Measurements from ENCODE around the gene LNX2.

Gene LNX2

GRCh38 chr13:27570906-27571305 lies 49.4 kb downstream of the LNX2 start:
- DNase-seq (ENCODE audit: extremely low read depth in 1 of 2, low read depth in 1 of 2): no peak

- no peak for DNase-seq (ENCODE audit: extremely low read depth in 1 of 2, low read depth in 1 of 2)
Observed at GRCh38 chr13:27569405-27569804, 50.9 kb downstream of the LNX2 start.

GRCh38 chr13:27565818-27566217 lies 54.5 kb downstream of the LNX2 start:
- DNase-seq (ENCODE audit: extremely low read depth in 1 of 2, low read depth in 1 of 2): no peak

- DNase-seq (ENCODE audit: extremely low read depth in 1 of 2, low read depth in 1 of 2): no peak
Observed at GRCh38 chr13:27562457-27562856, 57.9 kb downstream of the LNX2 start.

GRCh38 chr13:27559719-27560118 lies 60.6 kb downstream of the LNX2 start:
- no peak for DNase-seq (ENCODE audit: extremely low read depth in 1 of 2, low read depth in 1 of 2)

- DNase-seq (ENCODE audit: extremely low read depth in 1 of 2, low read depth in 1 of 2): no peak
Observed at GRCh38 chr13:27556109-27556508, 64.2 kb downstream of the LNX2 start.

- no peak for DNase-seq (ENCODE audit: extremely low read depth in 1 of 2, low read depth in 1 of 2)
Observed at GRCh38 chr13:27551562-27551961, 68.8 kb downstream of the LNX2 start.

GRCh38 chr13:27549406-27549981 lies 70.8 kb downstream of the LNX2 start:
- no peak for DNase-seq (ENCODE audit: extremely low read depth in 1 of 2, low read depth in 1 of 2)

GRCh38 chr13:27542220-27542619 lies 78.1 kb downstream of the LNX2 start:
- no peak for DNase-seq (ENCODE audit: extremely low read depth in 1 of 2, low read depth in 1 of 2)

GRCh38 chr13:27541386-27541785 lies 78.9 kb downstream of the LNX2 start:
- no peak for DNase-seq (ENCODE audit: extremely low read depth in 1 of 2, low read depth in 1 of 2)

GRCh38 chr13:27536361-27537101 lies 83.8 kb downstream of the LNX2 start:
- no peak for DNase-seq (ENCODE audit: extremely low read depth in 1 of 2, low read depth in 1 of 2)

- no peak for DNase-seq (ENCODE audit: extremely low read depth in 1 of 2, low read depth in 1 of 2)
Observed at GRCh38 chr13:27535546-27535945, 84.8 kb downstream of the LNX2 start.

- no peak for DNase-seq (ENCODE audit: extremely low read depth in 1 of 2, low read depth in 1 of 2)
Observed at GRCh38 chr13:27534981-27535380, 85.3 kb downstream of the LNX2 start.

- no peak for DNase-seq (ENCODE audit: extremely low read depth in 1 of 2, low read depth in 1 of 2)
Observed at GRCh38 chr13:27534108-27534980, 86.0 kb downstream of the LNX2 start.

- DNase-seq (ENCODE audit: extremely low read depth in 1 of 2, low read depth in 1 of 2): peak in 1 of 2 donors; percentile 31
Observed at GRCh38 chr13:27533155-27533643, 87.1 kb downstream of the LNX2 start.

GRCh38 chr13:27528908-27529307 lies 91.4 kb downstream of the LNX2 start:
- no peak for DNase-seq (ENCODE audit: extremely low read depth in 1 of 2, low read depth in 1 of 2)

- no peak for DNase-seq (ENCODE audit: extremely low read depth in 1 of 2, low read depth in 1 of 2)
Observed at GRCh38 chr13:27526516-27526915, 93.8 kb downstream of the LNX2 start.

- DNase-seq (ENCODE audit: extremely low read depth in 1 of 2, low read depth in 1 of 2): no peak
Observed at GRCh38 chr13:27524981-27525975, 95.1 kb downstream of the LNX2 start.

GRCh38 chr13:27523346-27524073 lies 96.8 kb downstream of the LNX2 start:
- DNase-seq (ENCODE audit: extremely low read depth in 1 of 2, low read depth in 1 of 2): no peak

GRCh38 chr13:27522847-27523246 lies 97.5 kb downstream of the LNX2 start:
- DNase-seq (ENCODE audit: extremely low read depth in 1 of 2, low read depth in 1 of 2): no peak
